ENCODE results near the gene PCDHGA6. TPM values are rescaled to one million over a fixed set of nuclear protein-coding genes. Genes with fewer than 3 reads are reported as not detected.
"Not testable (repeated sequence)": the region's sequence is repeated elsewhere in the genome, so short reads cannot be mapped to it uniquely, and the experiment has no call there.

The PCDHGA6 gene
- polyA plus RNA-seq (ENCODE audit: insufficient read length in 4 of 4): 1 to 10 TPM; 5.7 to 8.9 (median 7.1) TPM

DNA sequence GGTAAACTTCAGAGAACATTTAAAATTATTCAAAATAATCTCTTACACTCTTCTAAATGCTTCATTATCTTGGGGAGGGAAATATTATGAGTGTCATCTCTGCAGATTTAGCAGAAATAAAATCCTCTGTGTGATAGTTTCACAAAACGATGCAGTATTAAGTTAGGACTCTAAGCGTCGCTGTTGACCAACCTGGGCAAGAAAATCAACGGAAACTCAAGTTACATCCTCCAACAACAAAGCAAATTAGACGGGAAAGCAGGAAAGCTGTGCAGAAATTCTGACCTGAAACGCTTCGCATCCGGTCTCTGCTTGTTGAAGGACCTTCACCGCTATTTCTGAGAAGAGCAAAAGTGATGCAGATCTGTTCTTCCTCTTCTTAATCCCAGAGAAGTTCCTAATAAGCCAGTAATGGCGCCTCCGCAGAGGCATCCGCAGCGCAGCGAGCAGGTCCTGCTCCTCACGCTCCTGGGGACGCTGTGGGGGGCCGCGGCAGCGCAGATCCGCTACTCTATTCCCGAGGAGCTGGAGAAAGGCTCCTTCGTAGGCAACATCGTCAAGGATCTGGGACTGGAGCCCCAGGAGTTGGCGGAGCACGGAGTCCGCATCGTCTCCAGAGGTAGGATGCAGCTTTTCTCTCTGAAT, at the start of gene PCDHGA6:
TSS of gene PCDHGA6 (plus strand) at position 219 of the 645 bp plus-strand sequence. CDS start at position 412, 193 bp downstream.
- DNase-seq (ENCODE audit: low read depth in 4 of 4, low spot score in 2 of 4): no peak

DNA sequence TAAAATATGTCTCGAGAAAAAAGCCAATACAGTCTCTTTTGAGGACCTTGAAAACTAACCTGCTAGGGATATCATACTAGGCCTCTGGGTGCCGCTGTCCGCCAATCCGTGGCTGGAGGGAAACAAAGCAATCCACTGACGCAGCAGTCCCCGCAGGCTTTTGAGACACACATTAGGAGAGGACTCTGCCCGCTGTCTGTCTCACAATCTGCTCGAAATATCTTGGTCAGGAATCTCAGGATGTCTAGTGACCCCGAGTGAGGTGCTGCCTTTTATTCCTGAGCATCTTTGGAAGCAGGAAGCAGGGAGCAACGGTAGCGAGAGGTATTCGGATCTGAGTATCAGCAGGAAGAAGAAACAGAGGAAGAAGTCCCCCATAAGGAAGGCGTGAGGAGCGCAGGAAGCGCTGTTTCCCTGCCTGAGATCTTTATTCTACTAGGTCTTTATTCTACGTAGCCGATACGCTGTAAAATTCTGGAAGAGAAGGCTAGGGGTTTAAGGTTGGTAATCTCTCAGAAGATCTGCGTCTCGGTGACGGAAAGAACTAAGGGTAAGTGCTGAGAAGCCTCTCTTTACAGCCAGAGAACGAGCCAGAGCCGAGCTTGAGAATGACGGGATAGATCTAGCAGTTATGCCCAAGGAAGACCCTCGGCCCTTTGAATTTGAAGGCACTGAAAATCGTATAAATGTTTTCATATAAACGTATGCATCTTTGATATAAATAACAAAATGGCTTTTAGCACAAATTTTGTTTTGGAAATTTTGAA, 47.4 kb upstream of the PCDHGA6 start:
- peak in 1 of 4 donors; percentile 26 for DNase-seq (ENCODE audit: low read depth in 4 of 4, low spot score in 2 of 4)

DNA sequence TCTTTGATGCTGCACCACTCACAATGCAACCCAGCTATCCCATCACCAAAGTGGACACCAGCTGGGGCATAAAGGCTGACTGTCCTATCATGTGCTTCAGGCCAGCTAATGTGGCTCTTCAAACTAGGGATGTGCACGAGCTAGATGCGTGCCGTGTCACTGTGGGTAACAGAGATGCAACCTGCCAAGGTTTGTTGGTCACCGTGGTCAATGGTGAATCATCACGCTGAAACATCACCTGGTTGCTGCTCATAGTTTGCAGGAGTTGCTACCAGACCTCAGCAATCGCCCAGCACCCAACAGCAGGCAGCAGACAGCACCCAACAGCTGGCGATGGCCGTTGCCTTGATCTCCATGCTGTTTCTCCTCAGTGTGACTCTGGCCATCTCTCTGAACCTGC, 45.5 kb upstream of the PCDHGA6 start:
- DNase-seq (ENCODE audit: low read depth in 4 of 4, low spot score in 2 of 4): no peak

DNA sequence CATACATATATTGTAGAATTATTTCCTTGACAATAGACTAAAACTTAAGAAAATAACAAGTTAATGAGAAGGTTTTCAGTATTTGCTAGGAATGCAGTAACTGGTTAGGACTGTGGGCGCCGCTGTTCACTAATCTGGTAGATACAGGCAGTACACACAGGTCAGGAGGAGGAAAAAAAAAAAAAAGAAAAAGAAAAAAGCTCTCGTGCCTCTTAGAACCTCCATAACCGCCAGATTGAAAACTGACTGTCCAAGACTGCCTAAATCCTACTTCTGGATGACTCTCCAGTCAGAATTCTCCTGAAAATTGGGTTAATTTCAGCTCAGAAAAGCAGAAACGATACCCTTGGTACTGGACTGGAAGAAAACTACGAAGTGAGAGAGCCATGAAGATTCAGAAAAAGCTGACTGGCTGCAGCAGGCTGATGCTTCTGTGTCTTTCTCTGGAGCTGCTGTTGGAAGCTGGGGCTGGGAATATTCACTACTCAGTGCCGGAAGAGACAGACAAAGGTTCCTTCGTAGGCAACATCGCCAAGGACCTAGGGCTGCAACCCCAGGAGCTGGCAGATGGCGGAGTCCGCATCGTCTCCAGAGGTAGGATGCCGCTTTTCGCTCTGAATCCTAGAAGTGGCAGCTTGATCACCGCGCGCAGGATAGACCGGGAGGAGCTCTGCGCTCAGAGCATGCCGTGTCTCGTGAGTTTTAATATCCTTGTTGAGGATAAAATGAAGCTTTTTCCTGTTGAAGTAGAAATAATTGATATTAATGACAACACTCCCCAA, 43.2 kb upstream of the PCDHGA6 start, which contains the start of gene PCDHGA1:
TSS of gene PCDHGA1 (plus strand) at position 216 of the 782 bp plus-strand sequence.
- no peak for DNase-seq (ENCODE audit: low read depth in 4 of 4, low spot score in 2 of 4)

DNA sequence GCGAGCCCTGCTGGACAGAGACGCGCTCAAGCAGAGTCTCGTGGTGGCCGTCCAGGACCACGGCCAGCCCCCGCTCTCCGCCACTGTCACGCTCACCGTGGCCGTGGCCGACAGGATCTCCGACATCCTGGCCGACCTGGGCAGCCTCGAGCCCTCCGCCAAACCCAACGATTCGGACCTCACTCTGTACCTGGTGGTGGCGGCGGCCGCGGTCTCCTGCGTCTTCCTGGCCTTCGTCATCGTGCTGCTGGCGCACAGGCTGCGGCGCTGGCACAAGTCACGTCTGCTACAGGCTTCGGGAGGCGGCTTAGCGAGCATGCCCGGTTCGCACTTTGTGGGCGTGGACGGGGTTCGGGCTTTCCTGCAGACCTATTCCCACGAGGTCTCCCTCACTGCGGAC, 41.1 kb upstream of the PCDHGA6 start:
- DNase-seq (ENCODE audit: low read depth in 4 of 4, low spot score in 2 of 4): not testable (repeated sequence)

DNA sequence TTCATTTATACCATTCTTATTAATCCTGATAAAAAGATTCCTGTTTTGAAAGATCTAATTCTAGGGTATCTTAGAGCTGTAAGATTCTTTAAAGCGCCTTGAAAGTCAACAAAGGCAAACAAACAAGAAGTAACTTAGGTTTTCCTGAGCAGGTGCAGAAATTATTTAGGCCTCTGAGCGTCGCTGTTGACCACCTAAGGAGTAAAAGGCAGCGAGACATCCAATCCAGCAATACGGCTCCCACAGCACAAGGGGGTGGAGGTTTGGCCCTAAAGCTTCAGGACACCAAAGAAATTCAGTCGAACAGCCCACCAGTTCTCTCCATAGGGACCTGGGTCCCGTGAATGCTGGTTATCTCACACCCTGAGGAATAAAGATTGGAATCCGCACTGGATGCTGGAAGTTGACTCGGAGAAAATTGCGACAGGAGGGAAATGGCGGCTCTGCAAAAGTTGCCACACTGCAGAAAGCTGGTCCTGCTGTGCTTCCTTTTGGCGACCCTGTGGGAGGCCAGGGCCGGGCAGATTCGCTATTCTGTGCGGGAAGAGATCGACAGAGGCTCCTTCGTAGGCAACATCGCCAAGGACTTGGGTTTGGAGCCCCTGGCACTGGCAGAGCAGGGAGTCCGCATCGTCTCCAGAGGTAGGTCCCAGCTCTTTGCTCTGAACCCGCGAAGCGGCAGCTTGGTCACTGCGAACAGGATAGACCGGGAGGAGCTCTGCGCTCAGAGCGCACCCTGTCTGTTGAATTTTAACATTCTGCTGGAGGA, 35.0 kb upstream of the PCDHGA6 start, which contains the start of gene PCDHGA2:
TSS of gene PCDHGA2 (plus strand) at position 223 of the 769 bp plus-strand sequence.
- no peak for DNase-seq (ENCODE audit: low read depth in 4 of 4, low spot score in 2 of 4)

DNA sequence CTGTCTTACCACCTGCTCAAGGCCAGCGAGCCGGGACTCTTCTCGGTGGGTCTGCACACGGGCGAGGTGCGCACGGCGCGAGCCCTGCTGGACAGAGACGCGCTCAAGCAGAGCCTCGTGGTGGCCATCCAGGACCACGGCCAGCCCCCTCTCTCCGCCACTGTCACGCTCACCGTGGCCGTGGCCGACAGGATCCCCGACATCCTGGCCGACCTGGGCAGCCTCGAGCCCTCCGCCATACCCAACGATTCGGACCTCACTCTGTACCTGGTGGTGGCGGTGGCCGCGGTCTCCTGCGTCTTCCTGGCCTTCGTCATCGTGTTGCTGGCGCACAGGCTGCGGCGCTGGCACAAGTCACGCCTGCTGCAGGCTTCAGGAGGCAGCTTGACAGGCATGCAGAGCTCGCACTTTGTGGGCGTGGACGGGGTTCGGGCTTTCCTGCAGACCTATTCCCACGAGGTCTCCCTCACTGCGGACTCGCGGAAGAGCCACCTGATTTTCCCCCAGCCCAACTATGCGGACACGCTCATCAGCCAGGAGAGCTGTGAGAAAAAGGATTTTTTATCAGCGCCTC, 32.8 kb upstream of the PCDHGA6 start:
- DNase-seq (ENCODE audit: low read depth in 4 of 4, low spot score in 2 of 4): not testable (repeated sequence)

DNA sequence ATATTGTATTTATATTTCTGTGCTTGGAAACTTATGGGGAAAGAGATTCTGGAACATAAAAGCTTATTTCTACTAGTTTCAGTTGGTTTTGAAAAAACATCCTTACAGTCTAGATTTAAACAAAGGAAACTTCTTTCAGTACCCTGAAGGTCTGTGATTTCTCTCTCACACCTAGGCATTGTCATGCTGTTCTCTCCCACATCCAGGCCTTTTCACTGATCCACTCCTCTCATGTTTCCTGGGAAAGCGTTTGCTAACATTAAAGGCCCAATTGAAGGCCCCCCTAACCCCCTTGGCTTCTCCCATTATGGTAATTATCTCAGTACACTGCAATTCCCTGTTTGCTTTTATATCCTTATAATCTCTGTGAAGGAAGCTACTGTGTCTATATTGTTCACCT, 30.9 kb upstream of the PCDHGA6 start:
- DNase-seq (ENCODE audit: low read depth in 4 of 4, low spot score in 2 of 4): no peak

DNA sequence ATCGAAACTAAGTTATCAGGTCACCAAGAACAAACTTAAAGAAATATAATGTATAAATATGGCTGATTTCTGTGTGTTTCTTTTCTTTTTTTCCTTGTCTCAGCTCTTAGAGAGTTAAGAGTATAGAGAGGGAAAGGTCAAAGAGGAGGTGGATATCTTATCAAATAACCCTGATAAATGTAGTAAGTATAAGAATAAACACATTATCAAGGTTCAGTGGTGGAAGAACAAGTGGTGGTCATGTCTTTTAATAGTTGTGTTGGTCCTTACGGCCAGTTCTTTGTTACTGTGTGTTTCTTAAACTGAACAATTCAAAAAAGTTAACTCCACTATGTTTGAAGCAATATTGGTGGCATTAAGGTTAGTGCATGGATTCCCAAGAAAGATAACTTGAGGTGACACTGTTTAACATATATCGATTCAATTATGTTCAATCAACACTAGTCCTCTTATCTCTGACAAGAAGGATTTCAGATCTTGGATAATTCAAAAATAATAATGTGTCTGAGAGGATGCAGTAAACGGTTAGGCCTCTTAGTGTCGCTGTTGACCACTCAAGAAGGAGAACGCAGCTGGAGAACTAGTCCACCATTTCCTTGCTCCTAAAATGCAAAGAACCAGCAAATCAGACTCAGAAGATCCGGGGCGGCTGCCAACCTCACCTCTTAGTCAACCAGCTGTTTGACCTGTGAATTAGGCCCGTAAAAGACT, 30.3 kb upstream of the PCDHGA6 start, which contains the start of gene PCDHGA3:
TSS of gene PCDHGA3 (plus strand) at position 588 of the 711 bp plus-strand sequence. CDS start 205 bp downstream, outside the sequence.
- DNase-seq (ENCODE audit: low read depth in 4 of 4, low spot score in 2 of 4): no peak

DNA sequence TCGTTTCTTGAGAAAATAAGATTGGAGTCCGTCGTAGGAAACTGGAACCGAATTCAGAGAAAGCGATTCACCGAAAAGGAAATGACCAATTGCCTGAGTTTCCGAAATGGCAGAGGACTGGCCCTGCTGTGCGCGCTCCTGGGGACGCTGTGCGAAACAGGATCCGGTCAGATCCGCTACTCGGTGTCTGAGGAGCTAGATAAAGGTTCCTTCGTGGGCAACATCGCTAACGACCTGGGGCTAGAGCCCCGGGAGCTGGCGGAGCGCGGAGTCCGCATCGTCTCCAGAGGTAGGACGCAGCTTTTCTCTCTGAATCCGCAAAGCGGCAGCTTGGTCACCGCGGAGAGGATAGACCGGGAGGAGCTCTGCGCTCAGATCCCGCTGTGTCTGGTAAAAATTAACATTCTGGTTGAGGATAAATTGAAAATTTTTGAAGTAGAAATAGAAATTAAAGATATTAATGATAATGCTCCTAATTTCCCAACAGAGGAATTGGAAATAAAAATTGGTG, 29.7 kb upstream of the PCDHGA6 start:
- no peak for DNase-seq (ENCODE audit: low read depth in 4 of 4, low spot score in 2 of 4)

DNA sequence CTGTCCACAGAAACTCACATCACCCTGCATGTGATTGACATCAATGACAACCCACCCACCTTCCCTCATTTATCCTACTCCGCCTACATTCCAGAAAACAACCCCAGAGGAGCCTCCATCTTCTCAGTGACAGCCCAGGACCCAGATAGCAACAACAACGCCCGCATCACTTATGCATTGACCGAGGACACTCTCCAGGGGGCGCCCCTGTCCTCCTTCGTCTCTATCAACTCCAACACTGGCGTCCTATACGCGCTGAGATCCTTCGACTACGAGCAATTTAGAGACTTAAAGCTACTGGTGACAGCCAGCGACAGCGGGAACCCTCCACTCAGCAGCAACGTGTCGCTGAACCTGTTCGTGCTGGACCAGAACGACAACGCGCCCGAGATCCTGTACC, 28.4 kb upstream of the PCDHGA6 start:
- DNase-seq (ENCODE audit: low read depth in 4 of 4, low spot score in 2 of 4): no peak

DNA sequence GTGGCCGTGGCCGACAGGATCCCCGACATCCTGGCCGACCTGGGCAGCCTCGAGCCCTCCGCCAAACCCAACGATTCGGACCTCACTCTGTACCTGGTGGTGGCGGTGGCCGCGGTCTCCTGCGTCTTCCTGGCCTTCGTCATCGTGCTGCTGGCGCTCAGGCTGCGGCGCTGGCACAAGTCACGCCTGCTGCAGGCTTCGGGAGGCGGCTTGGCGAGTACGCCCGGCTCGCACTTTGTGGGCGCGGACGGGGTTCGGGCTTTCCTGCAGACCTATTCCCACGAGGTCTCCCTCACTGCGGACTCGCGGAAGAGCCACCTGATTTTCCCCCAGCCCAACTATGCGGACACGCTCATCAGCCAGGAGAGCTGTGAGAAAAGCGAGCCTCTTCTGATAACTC, 27.7 kb upstream of the PCDHGA6 start:
- DNase-seq (ENCODE audit: low read depth in 4 of 4, low spot score in 2 of 4): not testable (repeated sequence)

DNA sequence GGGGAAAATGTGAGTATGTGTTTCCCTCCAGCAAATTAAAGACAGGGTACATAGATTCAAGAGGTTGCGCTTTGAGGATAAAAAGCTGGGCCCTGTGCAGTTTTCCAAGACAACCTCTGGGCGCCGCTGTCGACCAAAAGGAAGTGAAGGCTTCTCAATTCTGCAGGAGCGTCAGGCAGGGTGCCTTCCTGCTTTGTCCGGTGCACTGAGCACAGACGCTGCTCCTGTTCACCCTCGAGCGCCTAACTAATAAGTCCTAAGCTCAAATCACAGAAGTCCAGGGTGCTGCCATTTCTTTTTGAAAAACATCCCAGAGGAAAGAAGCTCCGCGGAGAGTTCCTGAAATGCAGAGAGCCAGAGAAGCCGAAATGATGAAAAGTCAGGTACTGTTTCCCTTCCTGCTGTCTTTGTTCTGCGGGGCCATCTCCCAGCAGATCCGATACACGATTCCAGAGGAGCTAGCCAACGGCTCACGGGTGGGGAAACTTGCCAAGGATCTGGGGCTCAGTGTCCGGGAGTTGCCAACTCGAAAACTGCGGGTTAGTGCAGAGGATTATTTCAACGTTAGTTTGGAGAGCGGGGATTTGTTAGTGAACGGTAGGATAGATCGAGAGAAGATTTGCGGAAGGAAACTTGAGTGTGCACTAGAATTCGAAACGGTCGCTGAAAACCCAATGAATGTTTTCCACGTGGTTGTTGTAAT, 23.6 kb upstream of the PCDHGA6 start, which contains the start of gene PCDHGB1:
TSS of gene PCDHGB1 (plus strand) at position 183 of the 703 bp plus-strand sequence. CDS start at position 345, 162 bp downstream.
- no peak for DNase-seq (ENCODE audit: low read depth in 4 of 4, low spot score in 2 of 4)

DNA sequence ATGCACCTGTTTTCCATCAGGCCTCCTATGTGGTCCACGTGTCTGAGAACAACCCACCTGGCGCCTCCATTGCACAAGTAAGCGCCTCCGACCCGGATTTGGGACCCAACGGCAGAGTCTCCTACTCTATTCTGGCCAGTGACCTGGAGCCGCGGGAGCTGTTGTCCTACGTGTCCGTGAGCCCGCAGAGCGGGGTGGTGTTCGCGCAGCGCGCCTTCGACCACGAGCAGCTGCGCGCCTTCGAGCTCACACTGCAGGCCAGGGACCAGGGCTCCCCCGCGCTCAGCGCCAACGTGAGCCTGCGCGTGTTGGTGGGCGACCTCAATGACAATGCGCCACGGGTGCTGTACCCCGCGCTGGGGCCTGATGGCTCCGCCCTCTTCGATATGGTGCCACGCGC, 22.1 kb upstream of the PCDHGA6 start:
- no peak for DNase-seq (ENCODE audit: low read depth in 4 of 4, low spot score in 2 of 4)

DNA sequence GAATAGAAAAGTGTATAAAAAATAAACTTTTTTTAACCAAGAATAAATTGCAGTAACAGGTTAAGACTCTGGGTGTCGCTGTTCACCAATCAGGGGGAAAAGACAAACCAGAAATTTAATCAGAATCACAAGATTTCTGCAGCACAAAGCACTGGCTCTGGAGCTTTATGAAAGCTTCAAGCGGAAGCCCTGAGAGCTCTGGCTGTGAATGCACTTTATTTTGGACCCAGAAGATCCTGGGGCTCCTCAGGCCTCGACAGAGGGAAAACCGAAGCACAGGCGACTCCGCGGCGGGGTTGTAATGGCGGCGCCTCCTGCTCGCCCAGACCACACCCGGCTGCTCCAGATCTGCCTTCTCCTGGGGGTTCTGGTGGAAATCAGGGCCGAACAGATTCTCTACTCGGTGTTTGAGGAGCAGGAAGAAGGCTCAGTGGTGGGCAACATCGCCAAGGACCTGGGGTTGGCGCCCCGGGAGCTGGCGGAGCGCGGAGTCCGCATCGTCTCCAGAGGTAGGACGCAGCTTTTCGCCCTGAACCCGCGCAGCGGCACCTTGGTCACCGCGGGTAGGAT, 18.7 kb upstream of the PCDHGA6 start, which contains the start of gene PCDHGA4:
TSS of gene PCDHGA4 (plus strand) at position 122 of the 570 bp plus-strand sequence. CDS start at position 209, 87 bp downstream.
- no peak for DNase-seq (ENCODE audit: low read depth in 4 of 4, low spot score in 2 of 4)

DNA sequence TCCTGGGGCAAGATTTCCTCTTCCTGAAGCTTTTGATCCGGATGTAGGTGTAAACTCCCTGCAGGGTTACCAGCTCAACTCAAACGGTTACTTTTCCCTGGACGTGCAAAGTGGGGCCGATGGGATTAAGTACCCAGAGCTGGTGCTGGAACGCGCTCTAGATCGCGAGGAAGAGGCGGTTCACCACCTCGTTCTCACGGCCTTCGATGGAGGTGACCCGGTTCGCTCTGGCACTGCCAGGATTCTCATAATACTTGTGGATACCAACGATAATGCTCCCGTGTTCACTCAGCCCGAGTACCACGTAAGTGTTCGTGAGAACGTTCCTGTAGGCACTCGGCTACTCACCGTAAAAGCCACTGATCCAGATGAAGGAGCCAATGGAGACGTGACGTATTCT, 18.1 kb upstream of the PCDHGA6 start:
- no peak for DNase-seq (ENCODE audit: low read depth in 4 of 4, low spot score in 2 of 4)

DNA sequence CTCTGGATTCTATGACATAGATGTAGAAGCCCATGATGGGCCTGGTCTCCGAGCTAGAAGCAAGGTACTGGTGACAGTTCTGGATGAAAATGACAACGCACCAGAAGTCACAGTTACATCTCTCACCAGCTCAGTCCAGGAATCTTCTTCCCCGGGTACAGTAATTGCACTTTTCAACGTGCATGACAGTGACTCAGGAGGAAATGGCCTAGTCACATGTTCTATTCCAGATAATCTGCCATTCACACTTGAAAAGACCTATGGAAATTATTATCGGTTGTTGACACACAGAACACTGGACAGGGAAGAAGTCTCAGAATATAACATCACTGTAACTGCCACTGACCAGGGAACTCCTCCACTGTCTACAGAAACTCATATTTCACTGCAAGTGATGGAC, 17.6 kb upstream of the PCDHGA6 start:
- no peak for DNase-seq (ENCODE audit: low read depth in 4 of 4, low spot score in 2 of 4)

DNA sequence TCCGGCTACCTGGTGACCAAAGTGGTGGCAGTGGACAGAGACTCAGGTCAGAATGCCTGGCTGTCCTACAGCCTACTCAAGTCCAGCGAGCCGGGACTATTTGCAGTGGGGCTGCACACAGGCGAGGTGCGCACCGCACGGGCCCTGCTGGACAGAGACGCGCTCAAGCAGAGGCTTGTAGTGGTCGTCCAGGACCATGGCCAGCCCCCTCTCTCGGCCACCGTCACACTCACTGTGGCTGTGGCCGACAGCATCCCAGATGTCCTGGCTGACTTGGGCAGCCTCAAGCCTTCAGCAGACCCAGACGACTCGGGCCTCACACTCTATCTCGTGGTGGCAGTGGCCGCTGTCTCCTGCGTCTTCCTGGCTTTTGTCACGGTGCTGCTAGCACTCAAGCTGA, 16.7 kb upstream of the PCDHGA6 start:
- DNase-seq (ENCODE audit: low read depth in 4 of 4, low spot score in 2 of 4): no peak
